Stomach smooth muscle (tissue), 2 donors: ENCODE measurements around the gene RAB18.

Experiments
- H3K27ac ChIP-seq: one replicate; pipeline ENCODE4 v1.7.0; 2013; ENCODE audit warnings: mild to moderate bottlenecking, low read length, inconsistent platforms
- H3K27me3 ChIP-seq, 2 donors: one replicate each; pipeline ENCODE4 v1.7.0; 2013; ENCODE audit warnings: low read length in 2 of 2; ENCODE audit not compliant: insufficient read depth in 2 of 2, control insufficient read depth in 1 of 2
- H3K36me3 ChIP-seq, 2 donors: one replicate each; pipeline ENCODE4 v1.7.0; 2013; ENCODE audit warnings: low read length in 2 of 2; ENCODE audit not compliant: control insufficient read depth in 2 of 2, insufficient read depth in 2 of 2
- H3K4me1 ChIP-seq: one replicate; pipeline ENCODE4 v1.7.0; 2013; ENCODE audit warnings: low read length; ENCODE audit not compliant: control insufficient read depth, insufficient read depth
- H3K4me3 ChIP-seq, 2 donors: one replicate each; pipeline ENCODE4 v1.7.0; 2013; ENCODE audit warnings: low read length in 2 of 2
- H3K9ac ChIP-seq, 2 donors: one replicate each; pipeline ENCODE4 v1.7.0; 2013; ENCODE audit warnings: low read length in 2 of 2, mild to moderate bottlenecking in 1 of 2
- H3K9me3 ChIP-seq, 2 donors: one replicate each; pipeline ENCODE4 v1.7.0; 2013; ENCODE audit warnings: low read length in 2 of 2; ENCODE audit not compliant: control insufficient read depth in 2 of 2
- donor health status: healthy.
- donor health status: Pancreatic carcinoma.

Gene RAB18

DNA sequence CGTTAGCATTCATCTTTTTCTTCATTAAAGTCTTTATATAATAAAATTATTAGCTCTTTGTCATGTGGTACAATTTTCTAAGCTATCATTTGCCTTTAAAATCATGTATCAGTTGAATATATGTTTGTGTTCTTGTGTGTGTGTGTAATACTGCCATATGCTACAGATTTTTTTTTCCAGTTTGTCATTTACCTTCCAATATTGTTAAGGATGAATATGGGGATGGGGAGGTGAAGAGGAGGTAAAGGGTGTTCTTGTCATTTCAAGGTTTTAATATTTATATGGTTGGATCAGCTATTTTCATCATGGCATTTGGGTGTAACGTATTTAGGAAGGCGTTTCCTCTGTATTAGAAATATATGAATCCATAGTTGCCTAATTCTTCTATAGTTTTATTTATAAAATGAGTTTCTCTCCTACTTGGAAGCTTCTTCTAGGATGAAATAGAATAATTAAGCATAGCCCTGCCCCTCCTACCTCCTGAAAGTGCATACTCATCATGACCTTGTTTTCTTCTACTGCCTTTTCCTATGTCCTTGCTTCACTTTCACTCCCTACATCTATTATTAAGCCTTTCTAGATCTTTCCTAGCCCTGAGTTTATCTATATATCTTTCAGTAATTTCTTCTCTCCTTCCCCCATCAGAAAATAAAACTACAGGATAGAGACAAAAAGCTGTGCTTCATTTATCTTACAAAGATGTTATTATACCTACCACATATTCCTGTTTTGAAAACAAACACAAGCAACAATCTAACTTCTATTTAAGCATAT is 25.1 kb downstream of the RAB18 start:
- Histone ChIP-seq H3K27me3 (no peaks in the 10 kb centered on the region), H3K9me3 (no peaks in the 10 kb centered on the region), H3K27ac (no peak overlapping the region), H3K4me3 (no peak overlapping the region), H3K9ac (no peak overlapping the region), H3K36me3 (peaks cover 0 to 5% of the 10 kb centered on the region in 2 donors), H3K4me1 (peaks cover 2% of the 10 kb centered on the region)

- Histone ChIP-seq H3K4me1 (peaks cover 2% of the 10 kb centered on the region), H3K36me3 (peaks cover 0 to 17% of the 10 kb centered on the region in 2 donors), H3K27me3 (no peaks in the 10 kb centered on the region), H3K9me3 (no peaks in the 10 kb centered on the region), H3K4me3 (no peak overlapping the region), H3K27ac (no peak overlapping the region), H3K9ac (no peak overlapping the region)
Measured at GRCh38 chr10:27530477-27530876, 26.4 kb downstream of the RAB18 start.

DNA sequence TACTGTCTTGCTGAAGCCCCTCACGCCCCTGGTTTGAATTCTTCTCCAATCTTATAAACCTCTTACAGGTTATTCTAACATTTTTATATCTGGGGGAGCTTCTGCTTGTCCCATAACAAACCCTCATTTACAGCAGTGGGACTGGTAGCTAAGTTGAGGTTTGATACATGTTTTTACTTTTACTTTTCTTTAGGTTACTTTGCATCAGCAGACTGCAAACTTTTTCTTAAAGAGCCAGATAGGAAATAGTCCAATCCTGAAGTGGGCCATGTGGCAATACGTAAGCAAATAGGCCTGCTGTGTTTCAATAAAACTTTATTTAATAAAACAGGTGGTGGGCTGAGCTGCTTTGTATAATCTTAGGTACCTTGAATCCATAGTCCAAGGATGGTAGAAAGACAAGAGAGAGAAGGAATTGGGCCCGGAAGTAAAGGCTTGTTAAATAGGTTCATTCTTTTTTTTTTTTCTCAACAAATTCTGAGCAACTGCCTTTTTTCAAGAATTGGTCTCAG is 27.3 kb downstream of the RAB18 start:
- H3K9me3 ChIP-seq: no peaks in the 10 kb centered on the region
- H3K9ac ChIP-seq: no peak overlapping the region
- H3K27ac ChIP-seq: no peak overlapping the region
- no peaks in the 10 kb centered on the region for H3K4me1 ChIP-seq
- no peak overlapping the region for H3K4me3 ChIP-seq
- H3K27me3 ChIP-seq: no peaks in the 10 kb centered on the region
- peaks cover 0 to 17% of the 10 kb centered on the region in 2 donors for H3K36me3 ChIP-seq

DNA sequence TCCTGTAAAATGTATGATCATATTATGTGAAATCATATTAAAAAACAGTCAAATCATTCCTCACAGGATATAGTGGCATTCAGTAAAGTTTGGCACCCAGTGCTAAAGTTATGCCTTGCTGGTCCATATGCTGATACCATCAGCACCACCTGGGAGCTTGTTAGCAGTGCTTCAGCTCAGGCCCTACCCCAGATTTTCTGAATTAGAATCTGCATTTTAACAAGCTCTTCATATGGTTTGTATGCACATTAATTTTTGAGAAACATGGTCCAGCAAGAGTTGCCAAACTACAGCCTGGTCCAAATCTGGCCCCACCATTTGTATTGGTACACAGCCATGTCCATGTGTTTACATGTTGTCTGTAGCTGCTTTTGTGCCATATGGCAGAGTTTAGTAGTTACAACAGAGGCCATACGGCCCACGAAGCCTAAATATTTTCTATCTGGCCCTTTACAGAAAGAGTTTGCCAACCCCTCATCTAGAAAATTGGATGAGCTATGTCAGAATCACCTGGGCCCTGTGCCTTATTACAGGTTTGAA is 30.1 kb downstream of the RAB18 start:
- Histone ChIP-seq H3K27me3 (no peaks in the 10 kb centered on the region), H3K36me3 (peaks cover 3 to 29% of the 10 kb centered on the region in 2 donors), H3K27ac (no peak overlapping the region), H3K4me1 (no peaks in the 10 kb centered on the region), H3K4me3 (no peak overlapping the region), H3K9ac (no peak overlapping the region), H3K9me3 (no peaks in the 10 kb centered on the region)

DNA sequence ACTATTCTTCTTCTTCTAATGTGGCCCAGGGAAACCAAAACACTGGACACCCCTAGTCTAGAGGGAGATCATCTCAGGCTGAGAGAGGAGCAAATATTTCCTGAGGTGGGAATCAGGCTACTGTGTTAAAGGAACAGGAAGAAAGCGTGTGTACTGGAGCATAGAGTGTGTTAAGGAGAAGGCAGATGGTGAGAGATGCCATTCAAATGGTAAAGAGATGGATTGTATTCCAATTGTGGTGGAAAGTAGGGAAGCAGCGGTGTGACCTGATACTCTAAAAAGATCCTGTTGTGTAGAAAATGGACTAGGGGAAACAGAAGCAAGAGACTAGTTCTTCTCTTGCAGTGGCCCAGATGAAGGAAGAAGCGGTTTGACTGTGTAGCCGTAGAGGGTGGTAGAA is 31.2 kb downstream of the RAB18 start:
- Histone ChIP-seq H3K36me3 (peaks cover 5 to 29% of the 10 kb centered on the region in 2 donors), H3K9me3 (no peaks in the 10 kb centered on the region), H3K9ac (no peak overlapping the region), H3K27me3 (no peaks in the 10 kb centered on the region), H3K4me3 (no peak overlapping the region), H3K27ac (no peak overlapping the region), H3K4me1 (no peaks in the 10 kb centered on the region)

- no peaks in the 10 kb centered on the region for H3K9me3 ChIP-seq
- no peaks in the 10 kb centered on the region for H3K27me3 ChIP-seq
- peaks cover 5 to 29% of the 10 kb centered on the region in 2 donors for H3K36me3 ChIP-seq
- no peak overlapping the region for H3K27ac ChIP-seq
- no peaks in the 10 kb centered on the region for H3K4me1 ChIP-seq
- H3K9ac ChIP-seq: no peak overlapping the region
- no peak overlapping the region for H3K4me3 ChIP-seq
Measured at GRCh38 chr10:27536437-27536836, 32.3 kb downstream of the RAB18 start.

- no peak overlapping the region for H3K27ac ChIP-seq
- H3K36me3 ChIP-seq: peaks cover 5 to 29% of the 10 kb centered on the region in 2 donors
Measured at GRCh38 chr10:27537166-27537565, 33.1 kb downstream of the RAB18 start.

DNA sequence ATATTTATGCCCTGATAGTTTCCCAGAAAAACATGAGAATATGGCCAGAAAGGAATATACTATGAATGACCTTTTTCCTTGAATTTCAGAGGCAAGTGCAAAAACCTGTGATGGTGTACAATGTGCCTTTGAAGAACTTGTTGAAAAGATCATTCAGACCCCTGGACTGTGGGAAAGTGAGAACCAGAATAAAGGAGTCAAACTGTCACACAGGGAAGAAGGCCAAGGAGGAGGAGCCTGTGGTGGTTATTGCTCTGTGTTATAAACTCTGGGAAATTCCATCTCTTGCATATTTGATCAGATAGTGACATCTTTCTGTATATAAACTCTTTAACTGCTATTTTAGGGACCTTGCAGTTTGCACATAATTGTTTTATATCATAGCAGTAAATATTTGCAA is 33.7 kb downstream of the RAB18 start:
- no peak overlapping the region for H3K27ac ChIP-seq
- H3K27me3 ChIP-seq: no peaks in the 10 kb centered on the region
- peaks cover 7 to 29% of the 10 kb centered on the region in 2 donors for H3K36me3 ChIP-seq
- H3K9me3 ChIP-seq: no peaks in the 10 kb centered on the region
- no peak overlapping the region for H3K9ac ChIP-seq
- H3K4me1 ChIP-seq: no peaks in the 10 kb centered on the region
- H3K4me3 ChIP-seq: no peak overlapping the region

More at GRCh38 chr10:27537166-27537565, 33.1 kb downstream of the RAB18 start:
- no peaks in the 10 kb centered on the region for H3K4me1 ChIP-seq
- H3K9ac ChIP-seq: no peak overlapping the region
- no peaks in the 10 kb centered on the region for H3K9me3 ChIP-seq
- H3K27me3 ChIP-seq: no peaks in the 10 kb centered on the region
- no peak overlapping the region for H3K4me3 ChIP-seq

DNA sequence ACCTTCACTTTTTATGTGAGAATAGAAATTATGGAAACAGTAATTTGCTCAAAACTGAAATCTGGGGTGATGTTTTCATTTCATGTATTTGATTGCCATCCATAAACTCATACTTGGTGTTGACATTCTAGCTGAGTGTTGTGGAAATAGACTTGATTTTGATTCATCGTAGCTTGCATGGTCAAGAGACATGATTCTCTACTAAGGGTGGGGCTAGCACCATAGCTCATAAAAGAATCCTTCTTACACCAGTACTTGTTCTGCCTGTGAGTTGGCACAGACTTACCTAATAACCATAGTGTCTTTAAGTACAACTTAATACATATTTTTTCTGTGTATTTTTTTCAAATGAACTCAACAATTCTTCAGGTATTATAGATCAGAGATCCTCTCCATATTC is 36.6 kb downstream of the RAB18 start:
- H3K36me3 ChIP-seq: peaks cover 12 to 15% of the 10 kb centered on the region in 2 donors
- no peaks in the 10 kb centered on the region for H3K9me3 ChIP-seq
- H3K4me1 ChIP-seq: no peaks in the 10 kb centered on the region

DNA sequence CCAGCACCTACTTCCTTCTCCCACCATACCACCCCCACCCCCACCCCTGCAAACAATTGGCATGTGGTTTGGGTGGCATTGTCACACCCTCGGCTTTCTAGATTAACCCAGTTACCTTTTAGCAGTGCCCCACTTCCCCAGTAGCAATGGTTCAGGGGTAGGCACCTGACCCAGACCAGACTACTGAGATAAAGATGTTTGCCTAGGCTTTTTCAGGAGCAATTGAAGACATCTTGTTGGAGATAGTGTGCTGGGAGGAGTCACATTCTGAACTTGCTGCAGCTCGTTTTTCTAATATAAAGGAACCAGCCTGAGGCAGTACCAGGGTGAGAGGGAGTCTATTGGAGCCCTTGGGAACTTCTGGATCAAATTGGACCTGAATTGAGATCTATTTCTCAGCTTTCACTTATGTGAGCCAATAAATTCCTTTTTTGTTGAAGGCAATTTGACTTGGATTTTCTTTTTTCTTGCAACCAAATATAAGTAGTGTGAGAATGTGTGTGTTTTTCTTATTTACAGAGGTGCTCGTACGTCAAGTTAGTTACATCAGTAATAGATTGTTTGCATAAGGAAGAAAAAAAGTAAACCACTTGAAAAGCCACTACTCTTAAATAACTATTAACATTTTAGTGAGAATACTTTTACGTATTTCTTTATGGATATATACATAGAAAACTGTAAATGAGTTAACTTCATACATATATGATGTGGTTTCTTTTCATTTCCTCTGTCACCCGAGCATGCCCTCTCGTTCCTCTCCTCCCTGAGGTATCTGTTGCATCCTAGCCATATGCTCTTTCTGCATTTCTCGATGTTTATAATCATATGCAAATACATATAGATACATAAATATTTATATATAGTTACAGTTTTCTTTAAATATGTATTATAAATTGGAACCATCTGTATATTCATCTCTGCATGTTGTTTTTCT is 38.0 kb downstream of the RAB18 start:
- H3K27me3 ChIP-seq: no peaks in the 10 kb centered on the region
- H3K4me3 ChIP-seq: no peak overlapping the region
- no peaks in the 10 kb centered on the region for H3K4me1 ChIP-seq
- no peaks in the 10 kb centered on the region for H3K9me3 ChIP-seq
- no peak overlapping the region for H3K27ac ChIP-seq
- peaks cover 13 to 18% of the 10 kb centered on the region in 2 donors for H3K36me3 ChIP-seq
- no peak overlapping the region for H3K9ac ChIP-seq

More for the DNA sequence above, 36.6 kb downstream of the RAB18 start:
- no peak overlapping the region for H3K27ac ChIP-seq
- H3K4me3 ChIP-seq: no peak overlapping the region
- H3K9ac ChIP-seq: no peak overlapping the region
- H3K27me3 ChIP-seq: no peaks in the 10 kb centered on the region
